Fibroblast of lung (primary cell): Measurements from ENCODE around the gene ABCC10. TPM values are rescaled to one million over a fixed set of nuclear protein-coding genes. Genes with fewer than 3 reads are reported as not detected.
"Not testable (repeated sequence)": the region's sequence is repeated elsewhere in the genome, so short reads cannot be mapped to it uniquely, and the experiment has no call there.

Experiments
- DNase-seq, 2 donors: peaks; one replicate each; pipeline versions ENCODE4 v3.0.0 to v3.0.0-alpha.2; 2010; ENCODE audit warnings: low read depth in 2 of 2
- H2AFZ ChIP-seq: 2 replicates; pipeline ENCODE4 v1.5.1; 2012; ENCODE audit warnings: low read length, control low read depth, inconsistent platforms
- H3K27ac ChIP-seq: 2 replicates; pipeline ENCODE4 v1.5.1; 2011; ENCODE audit warnings: low read length, control low read depth; ENCODE audit not compliant: insufficient read depth
- H3K27me3 ChIP-seq: 2 replicates; pipeline ENCODE4 v1.5.1; 2011; ENCODE audit warnings: mild to moderate bottlenecking, low read length; ENCODE audit not compliant: control insufficient read depth, insufficient read depth
- H3K36me3 ChIP-seq: 2 replicates; pipeline ENCODE4 v1.5.1; 2011; ENCODE audit warnings: low read length; ENCODE audit not compliant: control insufficient read depth, insufficient read depth
- H3K4me1 ChIP-seq: 2 replicates; pipeline ENCODE4 v1.5.1; 2011; ENCODE audit warnings: low read length; ENCODE audit not compliant: control insufficient read depth, insufficient read depth; ENCODE audit errors: extremely low read depth
- H3K4me2 ChIP-seq: 2 replicates; pipeline ENCODE4 v1.5.1; 2011; ENCODE audit warnings: low read length, control low read depth; ENCODE audit not compliant: insufficient read depth; ENCODE audit errors: extremely low read depth
- H3K4me3 ChIP-seq, 4 experiments: fragments of 200-600 bp in 1 of 4; sonication (generic) in 1 of 4; replicated peaks in 1 of 4; 2 replicates each; pipeline ENCODE4 v1.5.1; 2011 to 2016; ENCODE audit warnings: low read length in 4 of 4, low read depth in 3 of 4, mild to moderate bottlenecking in 3 of 4, control low read depth in 2 of 4, inconsistent platforms in 1 of 4, mixed read lengths in 1 of 4; ENCODE audit not compliant: insufficient read depth in 1 of 4; ENCODE audit errors: control extremely low read depth in 1 of 4
- H3K79me2 ChIP-seq: 2 replicates; pipeline ENCODE4 v1.5.1; 2012; ENCODE audit warnings: mild to moderate bottlenecking, low read length, inconsistent platforms; ENCODE audit not compliant: control insufficient read depth, insufficient read depth
- H3K9ac ChIP-seq: 2 replicates; pipeline ENCODE4 v1.5.1; 2011; ENCODE audit warnings: mild to moderate bottlenecking, low read length, control low read depth; ENCODE audit not compliant: insufficient read depth
- H3K9me3 ChIP-seq: 2 replicates; pipeline ENCODE4 v1.5.1; 2012; ENCODE audit warnings: low read depth, low read length; ENCODE audit not compliant: control insufficient read depth, insufficient read depth
- H4K20me1 ChIP-seq: 2 replicates; pipeline ENCODE4 v1.5.1; 2011; ENCODE audit warnings: low read length; ENCODE audit not compliant: control insufficient read depth, insufficient read depth; ENCODE audit errors: extremely low read depth
- EZH2 ChIP-seq: IDR thresholded peaks from 2 replicates; pipeline ENCODE4 v1.5.1; 2012; ENCODE audit warnings: low read length, control low read depth, mild to moderate bottlenecking; ENCODE audit errors: missing control alignments
- polyA minus RNA-seq: library from RNA; depleted of rRNA, polyadenylated mRNA; stranded (reverse); fragments of >200 nt; gene quantifications from 2 replicates; pipeline ENCODE4 v1.2.3, GENCODE V29; 2011; ENCODE audit warnings: low replicate concordance
- polyA plus RNA-seq, 2 donors: library from polyadenylated mRNA; depleted of rRNA in 1 of 2; stranded (reverse) in 1 of 2; unstranded in 1 of 2; fragments of >200 nt; gene quantifications; 2 replicates each; pipeline ENCODE4 v1.2.1, GENCODE V29; 2011 to 2012; ENCODE audit warnings: missing spikeins in 1 of 2
- total RNA-seq: library from RNA; depleted of rRNA; stranded (reverse); fragments of >200 nt; gene quantifications from 2 replicates; pipeline ENCODE4 v1.2.1, GENCODE V29; 2014
- TF ChIP-seq, protein P1 (sequence below), 2 donors: IDR thresholded peaks in 1 of 2; conservative IDR thresholded peaks in 1 of 2; 1 replicate in 1 of 2; 2 replicates in 1 of 2; pipeline ENCODE4 v1.5.1; 2011 to 2012; ENCODE audit warnings: low read length in 2 of 2, control low read depth in 1 of 2, inconsistent platforms in 1 of 2, low read depth in 1 of 2, mild to moderate bottlenecking in 1 of 2

The ABCC10 gene
- total RNA-seq (16.7 and 23.1 TPM in 2 replicates), polyA plus RNA-seq (8.9 and 9.3 TPM in 2 replicates), polyA minus RNA-seq (22.5 and 33.3 TPM in 2 replicates)
- 14.7 and 16.1 TPM in 2 replicates for polyA plus RNA-seq (2012)

- no peaks in the 10 kb centered on the region for H4K20me1 ChIP-seq
- H3K4me2 ChIP-seq = peak within 1 kb of the TSS; percentile 57
- DNase-seq = peak; percentile 96 to 97
- H2AFZ ChIP-seq = peak within 1 kb of the TSS; percentile 99
- peaks cover 3% of the 10 kb centered on the region for H3K36me3 ChIP-seq
- H3K9me3 ChIP-seq = no peaks in the 10 kb centered on the region
- H3K4me3 ChIP-seq = peak within 1 kb of the TSS; percentile 93 to 99 (median 96)
- H3K27ac ChIP-seq = peak within 1 kb of the TSS; percentile 86
- TF ChIP-seq EZH2 = no peak
- TF ChIP-seq, protein P1, sequence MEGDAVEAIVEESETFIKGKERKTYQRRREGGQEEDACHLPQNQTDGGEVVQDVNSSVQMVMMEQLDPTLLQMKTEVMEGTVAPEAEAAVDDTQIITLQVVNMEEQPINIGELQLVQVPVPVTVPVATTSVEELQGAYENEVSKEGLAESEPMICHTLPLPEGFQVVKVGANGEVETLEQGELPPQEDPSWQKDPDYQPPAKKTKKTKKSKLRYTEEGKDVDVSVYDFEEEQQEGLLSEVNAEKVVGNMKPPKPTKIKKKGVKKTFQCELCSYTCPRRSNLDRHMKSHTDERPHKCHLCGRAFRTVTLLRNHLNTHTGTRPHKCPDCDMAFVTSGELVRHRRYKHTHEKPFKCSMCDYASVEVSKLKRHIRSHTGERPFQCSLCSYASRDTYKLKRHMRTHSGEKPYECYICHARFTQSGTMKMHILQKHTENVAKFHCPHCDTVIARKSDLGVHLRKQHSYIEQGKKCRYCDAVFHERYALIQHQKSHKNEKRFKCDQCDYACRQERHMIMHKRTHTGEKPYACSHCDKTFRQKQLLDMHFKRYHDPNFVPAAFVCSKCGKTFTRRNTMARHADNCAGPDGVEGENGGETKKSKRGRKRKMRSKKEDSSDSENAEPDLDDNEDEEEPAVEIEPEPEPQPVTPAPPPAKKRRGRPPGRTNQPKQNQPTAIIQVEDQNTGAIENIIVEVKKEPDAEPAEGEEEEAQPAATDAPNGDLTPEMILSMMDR (conservative IDR thresholded peaks at IDR 0.05 in 1 of 2, IDR thresholded peaks at IDR 0.05 in 1 of 2; ENCODE audit: low read depth in 1 of 2, low read length in 2 of 2) = peak; percentile 44 to 47
- peaks cover 17% of the 10 kb centered on the region for H3K79me2 ChIP-seq
- peaks cover 3% of the 10 kb centered on the region for H3K4me1 ChIP-seq
- H3K9ac ChIP-seq = peak within 1 kb of the TSS; percentile 89
- no peaks in the 10 kb centered on the region for H3K27me3 ChIP-seq
Observed at GRCh38 chr6:43427406-43428111, at the start of gene ABCC10. TSS of gene ABCC10 (plus strand) at chr6:43427541. CDS start at chr6:43427979, 438 bp downstream.

- Histone ChIP-seq H3K9me3 (no peaks in the 10 kb centered on the region), H3K4me3 (no peak overlapping the region), H4K20me1 (no peaks in the 10 kb centered on the region), H2AFZ (no peak overlapping the region), H3K4me1 (no peaks in the 10 kb centered on the region), H3K27me3 (no peaks in the 10 kb centered on the region), H3K9ac (no peak overlapping the region), H3K27ac (no peak overlapping the region), H3K79me2 (no peaks in the 10 kb centered on the region), H3K36me3 (no peaks in the 10 kb centered on the region), H3K4me2 (no peak overlapping the region)
- TF ChIP-seq, protein P1 (conservative IDR thresholded peaks at IDR 0.05 in 1 of 2, IDR thresholded peaks at IDR 0.05 in 1 of 2; ENCODE audit: low read depth in 1 of 2, low read length in 2 of 2) = no peak
- TF ChIP-seq EZH2 = no peak
- DNase-seq = no peak
Observed at GRCh38 chr6:43377710-43378229, 49.6 kb upstream of the ABCC10 start.

DNA sequence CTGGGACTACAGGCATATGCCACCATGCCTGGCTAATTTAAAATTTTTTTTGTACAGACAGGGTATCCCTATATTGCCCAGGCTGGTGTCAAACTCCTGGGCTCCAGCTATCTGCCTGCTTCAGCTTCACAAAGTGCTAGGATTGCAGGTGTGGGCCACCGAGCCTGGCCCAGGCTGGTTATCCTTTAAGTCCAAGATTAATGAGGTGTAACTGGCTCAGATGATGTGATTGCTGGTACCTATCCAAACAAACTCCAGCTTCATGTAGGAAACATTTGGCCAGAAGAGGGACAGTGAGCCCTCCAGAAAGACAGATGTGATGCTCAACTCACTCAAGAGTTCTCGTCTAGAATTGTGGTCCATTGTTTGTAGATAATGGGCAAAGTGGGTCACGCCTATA lies 48.7 kb upstream of the ABCC10 start:
- Histone ChIP-seq H2AFZ (no peak overlapping the region), H3K4me2 (no peak overlapping the region), H3K4me3 (no peak overlapping the region), H4K20me1 (no peaks in the 10 kb centered on the region), H3K27ac (no peak overlapping the region), H3K27me3 (no peaks in the 10 kb centered on the region), H3K9me3 (no peaks in the 10 kb centered on the region), H3K79me2 (no peaks in the 10 kb centered on the region), H3K36me3 (no peaks in the 10 kb centered on the region), H3K9ac (no peak overlapping the region), H3K4me1 (no peaks in the 10 kb centered on the region)
- TF ChIP-seq, protein P1 (conservative IDR thresholded peaks at IDR 0.05 in 1 of 2, IDR thresholded peaks at IDR 0.05 in 1 of 2; ENCODE audit: low read depth in 1 of 2, low read length in 2 of 2) = no peak
- no peak for TF ChIP-seq EZH2
- DNase-seq = no peak

DNA sequence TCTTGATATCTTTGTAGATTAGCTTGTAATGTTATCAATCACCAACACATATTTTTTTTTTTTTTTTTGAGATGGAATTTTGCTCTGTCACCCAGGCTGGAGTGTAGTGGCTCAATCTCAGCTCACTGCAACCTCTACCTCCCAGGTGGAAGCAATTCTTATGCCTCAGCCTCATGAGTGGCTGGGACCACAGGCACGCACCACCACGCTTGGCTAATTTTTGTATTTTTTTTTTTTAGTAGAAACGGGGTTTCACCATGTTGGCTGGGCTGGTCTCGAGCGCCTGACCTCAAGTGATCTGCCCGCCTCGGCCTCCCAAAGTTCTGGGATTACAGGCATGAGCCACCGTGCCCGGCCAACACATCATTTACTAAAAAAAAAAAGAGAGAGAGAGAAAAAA lies 46.5 kb upstream of the ABCC10 start:
- DNase-seq, H3K27me3 ChIP-seq, H4K20me1 ChIP-seq: not testable (repeated sequence)

More for the DNA sequence above, 46.5 kb upstream of the ABCC10 start:
- H3K9me3 ChIP-seq, H3K9ac ChIP-seq, H3K4me1 ChIP-seq, H3K79me2 ChIP-seq, H3K4me2 ChIP-seq, H2AFZ ChIP-seq, H3K27ac ChIP-seq, H3K36me3 ChIP-seq, H3K4me3 ChIP-seq: not testable (repeated sequence)
